Neural crest cell (in vitro differentiated cells): Measurements from ENCODE around the gene HUS1. TPM values are rescaled to one million over a fixed set of nuclear protein-coding genes. Genes with fewer than 3 reads are reported as not detected.

ENCODE experiments used
- DNase-seq: peaks from one replicate; pipeline ENCODE4 v3.0.0; 2021; ENCODE audit warnings: low read depth, mixed read lengths, low spot score
- H3K27ac Mint-ChIP-seq: one replicate; pipeline ENCODE4 v1.8.0; 2021; ENCODE audit warnings: mild to moderate bottlenecking, mixed read lengths; ENCODE audit not compliant: unreplicated experiment
- H3K27me3 Mint-ChIP-seq: 2 replicates; pipeline ENCODE4 v1.8.0; 2021; ENCODE audit warnings: low read depth, mild to moderate bottlenecking, mixed read lengths
- H3K36me3 Mint-ChIP-seq: 2 replicates; pipeline ENCODE4 v1.8.0; 2021; ENCODE audit warnings: low read depth, mild to moderate bottlenecking, mixed read lengths
- H3K4me1 Mint-ChIP-seq: 2 replicates; pipeline ENCODE4 v1.8.0; 2021; ENCODE audit warnings: mixed read lengths
- H3K4me3 Mint-ChIP-seq: one replicate; pipeline ENCODE4 v1.8.0; 2021; ENCODE audit warnings: mild to moderate bottlenecking, mixed read lengths
- H3K9me3 Mint-ChIP-seq: 2 replicates; pipeline ENCODE4 v1.8.0; 2021; ENCODE audit warnings: mixed read lengths
- CTCF ChIP-seq: fragments of 200-600 bp; sonication (generic); conservative IDR thresholded peaks from 2 replicates; pipeline ENCODE4 v1.5.0; 2021; ENCODE audit warnings: antibody characterized with exemption, mild to moderate bottlenecking
- long read RNA-seq: library from polyadenylated mRNA; unstranded; transcript quantifications from one replicate; pipeline ENCODE4 v2.0.0, GENCODE V29; 2020
- total RNA-seq: library from RNA; stranded (reverse); gene quantifications from 2 replicates; pipeline ENCODE4 v1.2.1, GENCODE V29; 2021

Gene HUS1
- total RNA-seq, result 43.1 and 47.0 TPM in 2 replicates
- long read RNA-seq, transcript HUS1-201 (8 exons, 2,935 nt), result major isoform, 8 of 16 reads
- long read RNA-seq, partial matches to known transcripts, result 0 of 16 reads
- long read RNA-seq, other reads (novel, unspliced or antisense), result 6 of 16 reads

GRCh38 chr7:47979145-47979831 is at the start of gene HUS1:
Gene HUS1, minus strand, starts transcription at chr7:47979615. Its CDS starts 96 bp downstream, at chr7:47979519.
- no peak for TF ChIP-seq CTCF
- no peaks in the 10 kb centered on the region for H3K9me3 Mint-ChIP-seq
- peak; percentile 79 for DNase-seq
- peak within 1 kb of the TSS; percentile 96 for H3K4me3 Mint-ChIP-seq
- peaks cover 13% of the 10 kb centered on the region for H3K36me3 Mint-ChIP-seq
- H3K27ac Mint-ChIP-seq, result peak within 1 kb of the TSS; percentile 96
- H3K27me3 Mint-ChIP-seq, result no peaks in the 10 kb centered on the region
- peaks cover 22% of the 10 kb centered on the region for H3K4me1 Mint-ChIP-seq

- peaks cover 3% of the 10 kb centered on the region for H3K9me3 Mint-ChIP-seq
- H3K27ac Mint-ChIP-seq, result no peak within 1 kb of the TSS
- H3K4me1 Mint-ChIP-seq, result no peaks in the 10 kb centered on the region
- no peaks in the 10 kb centered on the region for H3K36me3 Mint-ChIP-seq
- H3K27me3 Mint-ChIP-seq, result peaks cover 78% of the 10 kb centered on the region
- H3K4me3 Mint-ChIP-seq, result no peak within 1 kb of the TSS
- DNase-seq, result no peak
- TF ChIP-seq CTCF, result no peak
Measured at GRCh38 chr7:48028938-48029337, 49.5 kb upstream of the HUS1 start, which contains the start of gene SUN3. Gene SUN3, minus strand, starts transcription at chr7:48029107. Its CDS starts 169 bp downstream, at chr7:48028938.

- Mint-ChIP-seq H3K27me3 (peaks cover 55% of the 10 kb centered on the region), H3K4me3 (no peak overlapping the region), H3K4me1 (no peaks in the 10 kb centered on the region), H3K36me3 (no peaks in the 10 kb centered on the region), H3K27ac (no peak overlapping the region), H3K9me3 (peaks cover 5% of the 10 kb centered on the region)
- no peak for TF ChIP-seq CTCF
- no peak for DNase-seq
Measured at GRCh38 chr7:48025624-48026023, 46.2 kb upstream of the HUS1 start.

- Mint-ChIP-seq H3K27ac (no peak overlapping the region), H3K4me3 (no peak overlapping the region), H3K9me3 (peaks cover 10% of the 10 kb centered on the region), H3K27me3 (peaks cover 6% of the 10 kb centered on the region), H3K4me1 (no peaks in the 10 kb centered on the region), H3K36me3 (no peaks in the 10 kb centered on the region)
- TF ChIP-seq CTCF, result no peak
- DNase-seq, result no peak
Measured at GRCh38 chr7:48017674-48018073, 38.3 kb upstream of the HUS1 start.

- no peak for DNase-seq
- Mint-ChIP-seq H3K9me3 (peaks cover 10% of the 10 kb centered on the region), H3K4me3 (no peak overlapping the region), H3K27ac (no peak overlapping the region), H3K27me3 (peaks cover 6% of the 10 kb centered on the region), H3K4me1 (no peaks in the 10 kb centered on the region), H3K36me3 (no peaks in the 10 kb centered on the region)
- no peak for TF ChIP-seq CTCF
Measured at GRCh38 chr7:48016641-48017040, 37.2 kb upstream of the HUS1 start.
